SH-SY5Y (cell line): Measurements from ENCODE around the gene S100PBP.

Experiments
- GATA2 ChIP-seq: IDR thresholded peaks from 2 replicates; pipeline ENCODE4 v1.6.1; 2011; ENCODE audit warnings: mild to moderate bottlenecking, low read depth, low read length
- GATA3 ChIP-seq: IDR thresholded peaks from 2 replicates; pipeline ENCODE4 v1.6.1; 2011; ENCODE audit warnings: low read depth, mild to moderate bottlenecking, low read length, moderate library complexity

S100PBP gene

DNA sequence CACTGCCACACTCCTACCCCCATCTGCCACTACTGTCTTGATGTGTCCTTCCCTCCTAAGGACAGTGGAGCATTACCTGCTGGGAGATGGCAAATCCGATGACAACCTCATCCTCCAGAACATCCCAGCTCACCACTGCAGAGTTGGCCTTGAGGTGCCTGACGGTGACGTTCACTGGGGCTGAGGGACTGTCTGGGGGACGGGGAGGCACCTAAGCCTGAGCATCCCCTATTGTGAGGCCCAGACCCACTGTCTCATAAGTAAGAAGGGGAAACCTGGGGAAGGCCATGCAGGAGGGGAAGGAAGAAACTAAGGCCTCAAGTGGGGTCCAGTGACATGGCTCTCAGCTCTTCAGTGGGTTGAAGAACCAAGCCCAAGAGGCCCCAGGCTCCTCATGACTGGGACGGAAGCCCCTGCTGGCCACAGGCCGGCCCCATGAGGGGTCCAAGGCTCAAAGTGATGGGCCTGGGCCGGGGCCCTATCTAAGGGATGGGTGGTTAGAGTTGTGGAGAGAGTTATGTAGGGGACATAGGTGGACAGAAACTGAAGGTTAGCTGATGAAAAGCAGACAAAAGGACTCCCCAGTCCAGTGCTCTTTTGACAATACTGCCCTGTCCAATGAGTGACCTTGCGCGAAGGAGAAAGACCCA lies 51.5 kb downstream of the S100PBP start:
- TF ChIP-seq GATA3: no peak
- TF ChIP-seq GATA2: no peak

DNA sequence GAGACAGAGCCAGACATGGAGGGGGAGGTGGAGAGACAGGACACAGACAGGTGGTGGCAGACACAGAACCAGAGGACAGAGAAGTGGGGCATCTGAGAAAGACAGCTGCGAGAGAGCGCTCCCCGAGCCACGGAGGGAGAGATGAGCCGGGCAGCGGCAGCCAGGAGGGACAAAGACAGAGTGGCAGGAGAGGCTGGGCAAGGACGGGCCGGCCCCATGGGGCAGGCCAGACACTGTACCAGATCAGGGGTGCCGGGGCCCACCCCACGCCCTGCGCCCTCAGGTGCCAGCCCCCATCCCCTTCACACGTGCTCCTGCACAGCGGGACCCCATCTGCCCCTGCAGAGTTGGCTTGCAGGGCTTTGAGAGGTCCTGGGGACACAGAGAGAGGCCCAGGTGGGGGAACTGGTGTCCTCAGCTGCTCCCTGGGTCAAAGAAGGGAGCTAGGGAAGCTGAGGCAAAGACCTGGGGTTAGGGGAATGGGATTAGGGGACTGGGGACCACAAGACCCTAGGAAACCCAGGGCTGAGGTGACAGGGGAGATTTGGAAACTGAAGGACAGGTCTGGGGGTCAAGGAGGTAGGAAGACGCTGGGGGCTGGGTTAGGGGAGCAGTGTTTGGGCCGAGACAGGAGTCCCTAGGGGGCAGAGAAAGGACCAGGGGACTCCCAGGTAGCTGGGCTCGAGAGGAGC lies 52.6 kb downstream of the S100PBP start:
- TF ChIP-seq GATA2 (no peak), GATA3 (no peak)

DNA sequence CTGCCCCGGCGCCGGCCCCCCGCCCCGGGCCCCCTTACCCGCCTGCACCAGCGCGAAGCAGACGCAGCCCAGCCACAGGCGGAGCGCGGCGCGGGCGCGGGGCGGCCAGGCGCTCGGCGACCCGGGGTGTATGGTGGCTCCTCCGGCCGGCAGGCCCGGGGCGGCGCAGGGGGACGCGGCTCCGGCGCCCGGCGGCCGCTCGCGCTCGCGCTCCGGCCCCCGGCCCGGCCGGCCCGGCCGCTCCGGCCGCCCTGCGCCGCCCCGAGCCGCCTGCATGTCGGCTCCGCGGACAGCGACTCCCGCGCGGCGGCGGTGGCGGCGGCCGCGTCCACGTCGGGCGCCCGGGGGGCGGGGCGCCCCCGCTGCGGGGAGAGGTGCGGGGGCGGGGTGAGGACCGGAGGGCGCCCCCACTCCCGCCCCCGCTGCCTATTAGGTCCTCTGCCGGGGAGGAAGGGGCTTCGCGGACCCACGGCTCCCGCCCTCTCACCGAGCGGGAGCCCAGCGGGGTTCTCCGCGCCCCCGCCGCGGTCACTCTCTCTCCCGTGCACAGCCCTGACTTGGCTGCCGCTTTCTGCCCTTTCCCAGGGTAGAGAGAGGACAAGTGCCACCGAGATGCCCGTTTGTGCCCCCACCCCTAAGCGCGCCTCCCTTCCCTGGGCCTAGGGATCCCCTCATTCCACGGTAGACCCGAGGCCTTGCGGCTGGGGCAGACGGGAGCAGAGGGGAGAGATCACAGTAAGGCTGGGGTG lies 53.3 kb downstream of the S100PBP start, which contains the start of gene FNDC5:
TSS of gene FNDC5 (minus strand) at position 298 of the 749 bp plus-strand sequence.
- TF ChIP-seq GATA2 (no peak), GATA3 (no peak)

DNA sequence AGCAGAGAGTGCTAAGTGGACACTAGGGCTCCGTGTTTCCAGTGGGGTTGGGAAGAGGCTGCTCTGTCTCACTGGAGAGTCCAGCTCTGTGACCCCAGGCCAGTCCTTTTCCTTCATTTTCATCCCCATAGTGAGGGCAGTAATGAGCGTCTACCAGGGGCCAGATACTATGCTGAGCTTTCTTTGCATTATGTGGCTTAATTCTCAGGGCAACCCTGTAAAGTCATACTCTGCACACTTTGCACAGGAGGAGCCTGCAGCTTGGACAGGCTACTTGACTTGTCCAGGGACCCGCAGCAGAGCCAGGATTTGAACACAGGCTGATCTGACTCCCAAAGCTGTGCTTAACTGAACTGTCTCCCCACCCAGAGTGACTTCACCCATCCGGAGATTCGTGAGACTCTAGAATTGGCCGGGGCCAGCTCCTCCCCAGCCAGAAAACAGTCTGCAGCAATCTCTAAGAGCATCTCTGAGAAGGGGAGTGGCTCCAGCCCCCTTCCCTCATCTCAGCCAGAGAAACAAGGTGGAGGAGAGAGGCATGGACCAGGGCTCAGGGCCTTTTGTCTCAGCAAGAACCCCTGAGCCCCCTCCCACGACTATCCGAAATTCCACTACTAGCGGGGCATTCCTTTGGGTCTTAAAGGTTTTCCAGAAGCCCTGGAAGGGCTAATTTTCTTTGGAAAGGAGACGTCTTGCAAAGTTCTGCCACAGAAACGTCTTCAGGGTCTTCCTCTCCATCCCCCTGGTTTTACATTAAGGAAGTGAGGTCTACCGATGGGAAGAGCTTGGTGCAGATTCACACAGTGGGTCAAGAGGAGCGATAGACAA lies 54.1 kb downstream of the S100PBP start:
- no peak for TF ChIP-seq GATA2
- TF ChIP-seq GATA3: no peak

DNA sequence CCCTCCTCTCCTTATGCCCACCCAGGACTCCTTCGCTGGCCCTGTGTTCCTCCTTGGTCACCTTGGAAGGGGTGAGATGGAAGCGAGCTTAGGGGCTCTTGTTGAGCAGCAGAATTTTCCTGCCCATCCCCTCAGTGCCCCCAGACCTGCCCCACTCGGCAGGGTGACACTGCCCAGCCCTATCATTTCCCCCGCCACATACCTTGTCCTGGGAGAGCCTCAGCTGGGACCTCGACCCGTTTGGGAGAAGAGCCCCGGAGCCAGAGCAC lies 54.7 kb downstream of the S100PBP start:
- TF ChIP-seq GATA3: no peak
- no peak for TF ChIP-seq GATA2

DNA sequence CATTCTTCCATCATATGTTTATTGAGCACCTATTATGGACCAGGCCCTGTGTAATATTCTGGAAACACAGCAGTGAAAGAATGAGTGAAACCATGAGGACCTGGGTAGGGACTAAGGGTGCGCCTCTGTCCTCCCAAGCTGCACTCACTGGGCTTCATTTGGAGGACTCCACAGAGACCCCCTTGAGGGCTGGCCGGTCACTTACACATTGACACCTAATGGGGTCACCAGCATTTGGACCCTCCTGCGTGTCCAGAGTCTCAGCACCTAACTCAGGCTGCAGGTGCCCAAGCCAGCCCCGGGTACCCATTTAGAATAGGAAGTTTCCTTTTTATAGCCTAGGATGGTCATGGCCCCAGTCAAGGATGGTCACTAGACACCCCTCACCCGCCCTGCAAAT lies 56.0 kb downstream of the S100PBP start:
- TF ChIP-seq GATA3 (no peak), GATA2 (no peak)

DNA sequence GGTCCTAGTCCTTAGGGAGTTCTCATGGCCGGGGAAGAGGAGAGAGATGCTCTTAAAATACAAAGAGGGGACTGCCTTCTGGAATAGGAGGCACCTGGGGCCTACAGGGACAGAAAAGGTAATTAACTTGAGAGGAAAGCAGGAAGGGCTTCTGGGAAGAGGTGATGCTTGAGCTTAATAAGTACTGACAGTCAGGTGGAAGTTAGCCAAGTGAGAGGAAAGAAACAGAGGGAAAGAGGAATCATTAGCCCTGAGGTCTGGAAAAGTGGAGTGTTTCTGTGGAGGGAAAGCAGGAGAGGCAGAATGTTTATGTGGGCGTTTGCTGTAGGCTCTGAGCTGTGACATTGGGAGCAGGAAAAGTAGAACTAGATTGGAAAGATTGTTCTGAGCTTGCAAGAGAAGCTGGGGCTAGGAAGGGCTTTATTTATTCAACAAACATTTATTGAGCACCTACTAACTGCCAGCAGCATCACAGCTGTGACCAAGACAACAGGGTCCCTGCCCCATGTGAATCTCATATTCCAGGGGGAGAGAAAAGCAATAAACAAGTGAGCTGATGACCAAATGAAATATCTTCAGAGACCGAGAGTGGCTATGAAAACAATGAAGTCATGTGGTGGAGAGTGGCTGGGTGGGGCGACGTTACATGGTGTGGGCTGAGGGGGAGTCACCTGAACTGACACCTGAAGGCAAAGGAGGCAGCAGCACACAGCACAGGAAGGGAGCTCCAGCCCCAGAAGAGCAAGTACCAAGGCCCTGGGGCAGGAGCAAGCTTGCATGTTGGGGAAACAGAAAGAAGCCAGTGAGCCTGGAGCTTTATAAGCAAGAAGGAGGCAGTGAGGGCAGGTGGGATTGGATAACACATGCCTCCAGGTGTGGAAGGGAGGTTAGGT lies 57.7 kb downstream of the S100PBP start:
- TF ChIP-seq GATA2 (no peak), GATA3 (no peak)

DNA sequence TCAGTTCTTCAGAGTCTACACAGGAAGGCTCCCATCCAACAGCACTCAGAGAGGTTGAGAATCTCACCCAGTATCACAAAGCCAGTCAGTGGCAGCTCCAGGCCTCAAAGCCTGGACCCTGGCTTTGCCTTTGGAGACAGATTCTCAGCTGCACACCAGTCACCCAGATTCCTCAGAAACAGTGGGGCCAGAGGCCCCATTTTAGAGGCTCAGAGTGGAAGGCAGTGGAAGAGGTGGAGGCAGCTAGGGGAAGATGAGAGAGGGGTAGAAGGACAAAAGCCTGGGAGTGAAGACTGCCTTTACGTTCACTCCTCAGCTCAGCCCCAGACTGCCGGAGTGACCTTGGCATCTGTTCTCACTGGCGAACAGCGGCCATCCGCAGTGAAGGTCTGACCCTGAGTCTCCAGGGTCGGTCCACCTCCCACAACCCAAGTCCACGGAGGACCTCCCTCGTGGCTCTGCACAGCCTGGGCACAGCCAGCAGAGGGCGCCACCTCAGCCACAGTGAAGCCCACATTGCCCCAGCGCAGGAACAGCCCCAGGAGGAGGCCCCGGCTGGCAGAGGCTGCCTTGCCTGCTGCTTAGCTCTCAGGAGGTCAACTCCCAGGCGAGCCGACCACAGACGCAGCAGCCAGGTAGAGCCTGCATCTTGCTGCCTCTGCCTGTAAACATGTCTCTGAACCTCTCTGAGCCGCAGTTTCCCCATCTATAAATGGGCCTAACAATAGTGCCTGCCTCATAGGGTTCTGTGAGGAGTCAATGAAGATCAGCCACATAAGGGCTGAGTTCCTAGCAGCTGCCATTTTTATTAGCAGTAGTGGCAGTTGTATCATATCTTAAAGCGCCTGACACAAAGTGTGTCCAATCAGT lies 59.1 kb downstream of the S100PBP start:
- TF ChIP-seq GATA2 (no peak), GATA3 (no peak)

DNA sequence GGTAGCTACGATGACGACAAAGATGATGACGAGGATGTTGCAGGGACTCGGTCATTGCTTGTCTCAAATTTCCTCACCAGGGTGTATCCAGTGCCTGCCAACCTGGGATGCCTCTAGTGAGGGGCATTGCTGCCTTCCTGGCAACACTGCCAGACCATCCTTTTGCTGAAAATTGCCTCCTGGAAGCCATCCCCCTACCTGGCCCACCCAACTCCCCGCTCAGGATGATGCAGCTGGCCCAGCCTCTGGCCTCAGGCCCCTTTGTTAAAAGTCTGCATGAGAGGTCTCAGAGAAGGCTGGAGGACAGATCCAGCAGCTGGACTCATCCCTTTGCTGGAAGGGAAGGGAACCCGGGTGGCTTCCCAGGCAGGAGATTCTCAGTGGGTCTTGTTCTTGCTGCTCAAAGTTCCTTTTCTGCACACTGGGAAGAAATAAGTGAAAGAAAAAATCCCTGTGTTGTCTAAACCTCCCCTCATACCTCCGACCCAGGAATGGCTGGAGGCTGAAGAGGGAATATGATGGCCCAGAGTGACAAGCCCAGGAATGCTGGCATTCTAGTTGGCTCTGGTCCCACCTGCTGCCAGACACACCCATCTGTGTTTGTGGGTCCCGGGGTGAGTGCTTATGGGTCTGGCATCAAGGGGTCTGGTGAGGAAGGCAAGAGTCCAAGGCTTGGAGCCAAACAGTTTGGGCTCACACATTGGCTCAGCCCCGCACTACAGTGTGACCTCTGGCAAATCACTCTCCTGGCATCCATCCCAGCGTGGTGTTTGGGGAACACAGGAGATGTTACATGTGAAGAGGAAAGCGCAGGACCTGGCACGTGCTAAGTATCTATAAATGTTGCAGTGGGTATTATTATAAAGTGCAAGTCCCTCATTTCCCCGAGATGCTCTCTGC lies 60.0 kb downstream of the S100PBP start:
- TF ChIP-seq GATA2 (no peak), GATA3 (no peak)

DNA sequence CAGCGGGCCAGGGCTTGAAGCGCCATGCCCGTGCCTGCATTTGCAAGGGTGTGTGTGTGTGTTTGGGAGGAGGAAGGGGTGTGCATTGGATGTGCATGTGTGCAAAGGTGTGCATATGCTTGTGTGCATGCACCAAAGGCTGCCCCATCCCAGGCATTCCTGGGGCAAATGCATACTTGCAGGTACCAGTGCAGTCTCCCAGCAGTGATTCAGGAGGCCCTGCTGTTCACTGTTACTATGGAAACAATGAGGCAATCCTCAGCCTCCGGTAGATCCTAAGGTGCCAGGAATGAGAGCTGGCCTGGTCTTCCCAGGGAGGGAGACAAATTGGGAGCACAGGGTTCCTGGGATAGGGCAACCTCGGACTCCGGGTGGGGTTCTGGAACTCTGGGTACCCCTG lies 60.7 kb downstream of the S100PBP start:
- no peak for TF ChIP-seq GATA2
- no peak for TF ChIP-seq GATA3

DNA sequence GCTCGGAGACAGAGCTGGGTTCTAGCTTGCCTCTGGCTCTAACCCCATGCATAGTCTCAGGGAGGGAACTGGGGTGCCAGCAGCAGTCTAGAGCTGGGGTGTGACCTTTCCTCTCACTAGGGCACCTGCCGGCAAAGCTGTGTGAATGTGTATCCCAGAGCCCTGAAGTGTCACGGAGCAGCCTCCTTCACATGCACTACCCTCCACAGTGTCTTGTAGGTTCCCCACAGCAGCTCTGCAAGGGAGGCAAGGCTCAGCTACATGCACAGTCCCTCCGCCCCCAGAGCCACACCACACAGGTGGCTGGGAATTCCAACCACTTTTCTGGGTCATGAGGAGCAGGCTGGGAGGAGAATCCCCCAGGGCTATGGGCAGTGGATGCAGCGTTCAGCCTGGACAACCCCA lies 61.2 kb downstream of the S100PBP start:
- no peak for TF ChIP-seq GATA2
- TF ChIP-seq GATA3: no peak
